Measurements from ENCODE around the gene DDX25. TPM values are rescaled to one million over a fixed set of nuclear protein-coding genes. Genes with fewer than 3 reads are reported as not detected.

Gene DDX25
- polyA plus RNA-seq, 1 donor = 0.59 TPM

DNA sequence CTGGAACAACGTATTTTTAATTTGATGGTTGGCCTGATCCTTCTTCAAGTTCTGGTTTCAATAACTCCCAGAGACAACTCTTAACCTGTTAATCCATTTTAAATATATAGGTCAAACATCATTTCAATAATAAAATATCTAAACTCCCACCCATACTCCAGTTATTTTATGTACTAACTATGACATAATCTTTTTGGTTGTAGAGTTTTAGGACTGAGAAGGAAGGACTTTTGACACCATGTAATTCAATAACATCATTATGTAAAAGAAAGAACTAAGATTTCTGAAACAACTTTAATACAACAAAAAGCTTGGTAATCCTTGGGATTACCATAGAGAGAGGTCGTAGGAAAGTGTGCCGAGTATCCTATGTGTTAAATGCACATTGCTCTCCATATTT lies 73.0 kb downstream of the DDX25 start:
- no peak for DNase-seq (ENCODE audit: low read depth)

DNA sequence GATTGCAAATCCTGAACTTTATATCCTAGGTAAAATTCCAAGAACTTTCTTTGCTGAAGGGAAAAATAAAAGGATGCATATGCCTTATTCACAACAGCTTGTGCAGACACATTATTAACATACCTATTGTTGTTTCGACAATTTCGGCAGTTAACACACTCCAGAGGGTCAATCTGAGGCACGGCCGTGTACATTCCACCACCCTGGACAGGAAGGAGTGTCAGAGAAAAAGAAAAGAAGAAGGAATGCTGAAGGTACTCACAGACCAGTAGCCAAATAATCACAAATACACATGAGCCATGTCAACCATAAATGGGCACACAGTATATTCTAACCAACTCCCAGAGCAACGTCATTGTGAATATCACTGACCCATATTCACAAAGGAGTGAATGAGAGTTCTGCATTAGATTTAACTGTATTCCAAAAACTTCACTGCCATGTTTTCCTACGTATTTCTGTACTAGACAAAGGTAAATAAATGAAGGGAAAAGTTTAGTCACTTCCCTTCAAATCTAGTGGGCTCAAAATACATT lies 73.9 kb downstream of the DDX25 start:
- DNase-seq (ENCODE audit: low read depth) = no peak

Other genes starting within 250 kb of the DDX25 start
- gene ACRV1, start 223.7 kb upstream of the DDX25 start, polyA plus RNA-seq (ENCODE audit: insufficient read length) = 0.34 TPM
- gene PATE1, start 158.2 kb upstream of the DDX25 start, polyA plus RNA-seq (ENCODE audit: insufficient read length) = not detected
- gene PATE2, start 125.7 kb upstream of the DDX25 start, polyA plus RNA-seq (ENCODE audit: insufficient read length) = not detected
- not detected for gene PATE3, start 116.4 kb upstream of the DDX25 start, polyA plus RNA-seq (ENCODE audit: insufficient read length)
- not detected for gene PATE4, start 71.2 kb upstream of the DDX25 start, polyA plus RNA-seq (ENCODE audit: insufficient read length)
- 5.4 TPM for gene HYLS1, start 16.8 kb upstream of the DDX25 start, polyA plus RNA-seq (ENCODE audit: insufficient read length)
- 12.4 TPM for gene PUS3, start 1.3 kb upstream of the DDX25 start, polyA plus RNA-seq (ENCODE audit: insufficient read length)
- 0.28 TPM for gene VSIG10L2, start 41.5 kb downstream of the DDX25 start, polyA plus RNA-seq (ENCODE audit: insufficient read length)
- 24.4 TPM for gene CDON, start 158.4 kb downstream of the DDX25 start, polyA plus RNA-seq (ENCODE audit: insufficient read length)

All from forelimb muscle (tissue), 1 donor.